KMS-11 (cell line): ENCODE measurements around the gene SLC25A13.
A peak's percentile ranks its signal among the peaks of the same experiment; 100 is the strongest.

Experiments
- H2AFZ ChIP-seq: fragments of 200-600 bp; sonication (generic); 2 replicates; pipeline ENCODE4 v1.6.1; 2016; ENCODE audit warnings: antibody characterized with exemption, mixed run types, low read depth
- H3K27ac ChIP-seq: fragments of 200-600 bp; sonication (generic); 2 replicates; pipeline ENCODE4 v1.6.1; 2016; ENCODE audit warnings: mild to moderate bottlenecking, mixed run types
- H3K27me3 ChIP-seq: fragments of 200-600 bp; sonication (generic); 2 replicates; pipeline ENCODE4 v1.6.1; 2017; ENCODE audit warnings: mild to moderate bottlenecking, low read depth, mixed run types, moderate library complexity; ENCODE audit not compliant: insufficient read depth
- H3K36me3 ChIP-seq: fragments of 200-600 bp; sonication (generic); 2 replicates; pipeline ENCODE4 v1.6.1; 2017; ENCODE audit warnings: mild to moderate bottlenecking, mixed run types; ENCODE audit not compliant: insufficient read depth
- H3K4me1 ChIP-seq: fragments of 200-600 bp; sonication (generic); 2 replicates; pipeline ENCODE4 v1.6.1; 2016; ENCODE audit warnings: mild to moderate bottlenecking, low read depth, mixed run types; ENCODE audit not compliant: poor library complexity, severe bottlenecking
- H3K4me2 ChIP-seq: fragments of 200-600 bp; sonication (generic); 2 replicates; pipeline ENCODE4 v1.7.0; 2016; ENCODE audit warnings: mild to moderate bottlenecking, mixed run types
- H3K4me3 ChIP-seq: fragments of 200-600 bp; sonication (generic); IDR thresholded peaks from 2 replicates; pipeline ENCODE4 v1.6.1; 2017; ENCODE audit warnings: low read depth, low read length, mixed read lengths; ENCODE audit not compliant: insufficient read depth
- H3K79me2 ChIP-seq: fragments of 200-600 bp; sonication (generic); 2 replicates; pipeline ENCODE4 v1.6.1; 2016; ENCODE audit warnings: low read depth, mixed run types; ENCODE audit not compliant: insufficient read depth
- H3K9ac ChIP-seq: fragments of 200-600 bp; sonication (generic); 2 replicates; pipeline ENCODE4 v1.6.1; 2016; ENCODE audit warnings: mild to moderate bottlenecking, mixed run types
- H4K20me1 ChIP-seq: fragments of 200-600 bp; sonication (generic); 2 replicates; pipeline ENCODE4 v1.6.1; 2016; ENCODE audit warnings: mild to moderate bottlenecking, mixed run types; ENCODE audit not compliant: insufficient read depth
- TF ChIP-seq, protein P1 (sequence below): fragments of 200-600 bp; sonication (generic); conservative IDR thresholded peaks from 2 replicates; pipeline ENCODE4 v1.6.1; 2017; ENCODE audit warnings: low read depth, mild to moderate bottlenecking, antibody characterized with exemption, low read length, moderate library complexity, mixed read lengths

SLC25A13 gene

DNA sequence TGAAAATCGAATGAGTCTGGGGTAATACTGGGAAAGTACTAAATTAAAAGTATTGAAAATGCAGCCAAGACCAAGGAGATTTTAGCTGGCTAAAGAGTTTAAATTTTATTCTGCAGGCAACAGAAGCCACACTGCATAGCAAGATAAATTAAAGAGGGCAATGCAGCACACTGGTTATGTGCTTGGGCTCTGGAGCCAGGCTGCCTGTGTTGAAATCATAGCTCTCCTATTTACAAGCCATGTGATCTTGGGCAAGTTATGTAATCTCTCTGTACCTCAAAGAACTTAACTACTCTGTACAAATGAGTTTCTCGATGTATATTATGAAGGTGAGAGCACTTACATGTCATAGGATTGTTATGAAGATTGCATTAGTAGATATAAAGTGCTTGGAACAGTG is 9.9 kb downstream of the SLC25A13 start:
- Histone ChIP-seq H3K4me3 (no peak overlapping the region), H3K36me3 (no peaks in the 10 kb centered on the region), H4K20me1 (no peaks in the 10 kb centered on the region), H3K4me2 (no peak overlapping the region), H3K9ac (no peak overlapping the region), H2AFZ (no peak overlapping the region), H3K79me2 (peaks cover 8% of the 10 kb centered on the region; the same call in 1 of the 2 replicates), H3K27me3 (no peaks in the 10 kb centered on the region), H3K27ac (no peak overlapping the region), H3K4me1 (peaks cover 16% of the 10 kb centered on the region)
- TF ChIP-seq, protein P1, sequence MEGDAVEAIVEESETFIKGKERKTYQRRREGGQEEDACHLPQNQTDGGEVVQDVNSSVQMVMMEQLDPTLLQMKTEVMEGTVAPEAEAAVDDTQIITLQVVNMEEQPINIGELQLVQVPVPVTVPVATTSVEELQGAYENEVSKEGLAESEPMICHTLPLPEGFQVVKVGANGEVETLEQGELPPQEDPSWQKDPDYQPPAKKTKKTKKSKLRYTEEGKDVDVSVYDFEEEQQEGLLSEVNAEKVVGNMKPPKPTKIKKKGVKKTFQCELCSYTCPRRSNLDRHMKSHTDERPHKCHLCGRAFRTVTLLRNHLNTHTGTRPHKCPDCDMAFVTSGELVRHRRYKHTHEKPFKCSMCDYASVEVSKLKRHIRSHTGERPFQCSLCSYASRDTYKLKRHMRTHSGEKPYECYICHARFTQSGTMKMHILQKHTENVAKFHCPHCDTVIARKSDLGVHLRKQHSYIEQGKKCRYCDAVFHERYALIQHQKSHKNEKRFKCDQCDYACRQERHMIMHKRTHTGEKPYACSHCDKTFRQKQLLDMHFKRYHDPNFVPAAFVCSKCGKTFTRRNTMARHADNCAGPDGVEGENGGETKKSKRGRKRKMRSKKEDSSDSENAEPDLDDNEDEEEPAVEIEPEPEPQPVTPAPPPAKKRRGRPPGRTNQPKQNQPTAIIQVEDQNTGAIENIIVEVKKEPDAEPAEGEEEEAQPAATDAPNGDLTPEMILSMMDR = no peak

DNA sequence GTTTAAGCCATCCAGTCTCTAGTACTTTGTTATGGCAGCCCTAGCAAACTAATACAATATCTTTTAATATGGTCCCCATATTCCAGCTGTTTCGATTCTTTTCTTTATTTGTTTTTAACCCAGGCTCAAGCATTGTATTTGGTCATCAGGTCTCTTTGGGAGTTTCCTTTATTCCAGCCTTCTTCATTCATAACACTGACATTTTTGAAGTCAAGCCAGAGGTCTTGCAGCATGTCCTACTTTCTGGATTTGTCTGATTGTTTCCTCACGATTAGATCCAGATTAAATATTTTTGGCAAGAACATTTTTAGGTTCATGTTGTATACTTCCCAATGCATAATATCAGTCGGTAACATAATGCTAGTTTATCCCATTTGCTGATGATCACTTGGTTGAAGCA is 11.8 kb downstream of the SLC25A13 start:
- TF ChIP-seq, protein P1 = no peak
- no peaks in the 10 kb centered on the region for H3K36me3 ChIP-seq
- H2AFZ ChIP-seq = no peak overlapping the region
- no peak overlapping the region for H3K4me3 ChIP-seq
- H3K79me2 ChIP-seq = peaks cover 8% of the 10 kb centered on the region
- H3K4me1 ChIP-seq = peaks cover 16% of the 10 kb centered on the region
- no peak overlapping the region for H3K27ac ChIP-seq
- no peaks in the 10 kb centered on the region for H3K27me3 ChIP-seq
- H3K9ac ChIP-seq = no peak overlapping the region
- no peak overlapping the region for H3K4me2 ChIP-seq
- no peaks in the 10 kb centered on the region for H4K20me1 ChIP-seq

DNA sequence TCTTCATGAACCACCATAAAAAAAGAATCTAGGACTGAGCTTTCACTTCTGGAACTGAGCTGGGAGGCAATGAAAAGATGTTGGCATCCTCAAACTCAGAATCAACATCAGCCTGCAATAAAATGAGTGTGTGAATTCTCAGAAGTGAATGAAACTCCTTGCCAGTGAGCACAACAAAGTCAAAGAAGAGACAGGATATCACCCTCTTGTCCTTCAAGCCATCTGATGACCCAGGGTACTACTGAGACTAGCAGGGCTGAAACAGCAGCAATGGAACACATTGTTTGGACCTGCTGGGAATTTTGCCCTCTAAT is 13.0 kb downstream of the SLC25A13 start:
- Histone ChIP-seq H3K27me3 (no peaks in the 10 kb centered on the region), H3K27ac (no peak overlapping the region), H3K79me2 (peaks cover 8% of the 10 kb centered on the region), H4K20me1 (no peaks in the 10 kb centered on the region), H3K36me3 (no peaks in the 10 kb centered on the region), H3K4me3 (no peak overlapping the region), H3K9ac (no peak overlapping the region), H3K4me1 (peaks cover 16% of the 10 kb centered on the region), H3K4me2 (peak overlapping the region; percentile 26; the same call in 1 of the 2 replicates), H2AFZ (no peak overlapping the region)
- TF ChIP-seq, protein P1 = no peak

DNA sequence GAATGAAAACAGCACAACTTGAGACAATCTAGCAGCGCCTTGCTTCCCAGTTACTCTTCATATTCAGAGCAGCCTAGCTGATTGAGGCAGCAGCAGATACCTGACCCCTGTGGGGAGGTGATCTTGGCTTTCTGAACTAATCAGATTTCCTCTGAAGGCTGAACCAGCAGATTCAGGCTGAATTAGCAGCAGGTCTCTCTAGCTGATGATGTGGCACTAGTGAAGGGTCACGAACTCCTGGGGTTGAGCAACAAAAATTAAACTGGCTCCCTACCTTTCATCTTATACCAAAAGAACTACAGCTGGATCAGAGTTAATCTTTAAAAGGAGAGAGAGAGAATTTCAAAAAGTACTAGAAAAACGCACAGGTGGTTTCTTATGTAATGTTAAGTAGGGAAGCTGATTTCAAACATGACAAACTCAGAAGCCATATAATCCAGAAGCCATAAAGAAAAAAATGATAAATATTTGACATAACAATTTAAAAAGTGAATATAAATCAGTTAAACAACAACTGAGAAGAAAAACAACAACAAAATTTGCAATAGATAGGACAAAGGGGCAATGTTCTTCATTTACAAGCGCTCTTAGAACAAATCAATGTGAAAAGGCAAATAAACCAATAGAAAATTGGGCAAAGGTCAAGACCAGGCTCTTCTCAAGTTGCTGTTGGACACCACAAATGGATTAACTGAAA is 13.5 kb downstream of the SLC25A13 start:
- Histone ChIP-seq H3K27me3 (no peaks in the 10 kb centered on the region), H2AFZ (no peak overlapping the region), H3K4me3 (no peak overlapping the region), H4K20me1 (no peaks in the 10 kb centered on the region), H3K4me2 (peak overlapping the region; percentile 26), H3K9ac (no peak overlapping the region), H3K27ac (no peak overlapping the region), H3K4me1 (peaks cover 16% of the 10 kb centered on the region), H3K79me2 (peaks cover 8% of the 10 kb centered on the region), H3K36me3 (no peaks in the 10 kb centered on the region)
- TF ChIP-seq, protein P1 = no peak
